ENCODE measurements around the gene BTG4.

Gene BTG4

GRCh38 chr11:111512296-111513239 is at the start of gene BTG4:
BTG4 (minus strand) TSS chr11:111512386; CDS start chr11:111498776, 13,610 bp downstream.
- DNase-seq (ENCODE audit: low read depth): no peak

- DNase-seq (ENCODE audit: low read depth): no peak
These were observed 49.7 kb upstream of the BTG4 start for GRCh38 chr11:111561791-111562325.

- no peak for DNase-seq (ENCODE audit: low read depth)
These were observed 49.1 kb upstream of the BTG4 start for GRCh38 chr11:111561306-111561705.

- no peak for DNase-seq (ENCODE audit: low read depth)
These were observed 48.6 kb upstream of the BTG4 start for GRCh38 chr11:111560800-111561199.

GRCh38 chr11:111559800-111560464 is 47.7 kb upstream of the BTG4 start:
- no peak for DNase-seq (ENCODE audit: low read depth)

GRCh38 chr11:111557425-111558111 is 45.4 kb upstream of the BTG4 start:
- no peak for DNase-seq (ENCODE audit: low read depth)

GRCh38 chr11:111555255-111555654 is 43.1 kb upstream of the BTG4 start:
- no peak for DNase-seq (ENCODE audit: low read depth)

GRCh38 chr11:111554532-111554931 is 42.3 kb upstream of the BTG4 start:
- no peak for DNase-seq (ENCODE audit: low read depth)

GRCh38 chr11:111550258-111550657 is 38.1 kb upstream of the BTG4 start:
- DNase-seq (ENCODE audit: low read depth): no peak

- no peak for DNase-seq (ENCODE audit: low read depth)
These were observed 37.6 kb upstream of the BTG4 start for GRCh38 chr11:111549869-111550203.

- DNase-seq (ENCODE audit: low read depth): no peak
These were observed 37.1 kb upstream of the BTG4 start for GRCh38 chr11:111549196-111549868.

- no peak for DNase-seq (ENCODE audit: low read depth)
These were observed 36.3 kb upstream of the BTG4 start for GRCh38 chr11:111548525-111548924.

- DNase-seq (ENCODE audit: low read depth): no peak
These were observed 30.6 kb upstream of the BTG4 start for GRCh38 chr11:111542606-111543275.

GRCh38 chr11:111541254-111542061 is 29.3 kb upstream of the BTG4 start:
- no peak for DNase-seq (ENCODE audit: low read depth)

GRCh38 chr11:111540937-111541253 is 28.7 kb upstream of the BTG4 start:
- no peak for DNase-seq (ENCODE audit: low read depth)

- no peak for DNase-seq (ENCODE audit: low read depth)
These were observed 28.1 kb upstream of the BTG4 start, which contains the start of gene LAYN for GRCh38 chr11:111540114-111540936. LAYN (plus strand) TSS chr11:111540720; CDS start chr11:111540844, 124 bp downstream.

- DNase-seq (ENCODE audit: low read depth): no peak
These were observed 27.4 kb upstream of the BTG4 start for GRCh38 chr11:111539426-111540113.

- DNase-seq (ENCODE audit: low read depth): no peak
These were observed 26.4 kb upstream of the BTG4 start for GRCh38 chr11:111538407-111539114.
